HG02981 (cell line): ENCODE measurements around the gene SLC6A18.
"Not testable (repeated sequence)": the region's sequence is repeated elsewhere in the genome, so short reads cannot be mapped to it uniquely, and the experiment has no call there.

Experiments
- ATAC-seq: cut with Tn5 transposase; IDR thresholded peaks from one replicate; pipeline ENCODE4 v1.9.1; 2021; ENCODE audit warnings: mild to moderate bottlenecking, moderate library complexity; ENCODE audit not compliant: unreplicated experiment

Gene SLC6A18

GRCh38 chr5:1284336-1284970 is 59.3 kb downstream of the SLC6A18 start:
- ATAC-seq = not testable (repeated sequence)

GRCh38 chr5:1285141-1285540 is 60.0 kb downstream of the SLC6A18 start:
- ATAC-seq = no peak

- ATAC-seq = no peak
Measured at GRCh38 chr5:1285883-1286291, 60.7 kb downstream of the SLC6A18 start.

- ATAC-seq = no peak
Measured at GRCh38 chr5:1288439-1289335, 63.5 kb downstream of the SLC6A18 start.

- ATAC-seq = not testable (repeated sequence)
Measured at GRCh38 chr5:1289559-1289958, 64.4 kb downstream of the SLC6A18 start.

- ATAC-seq = not testable (repeated sequence)
Measured at GRCh38 chr5:1290956-1291355, 65.8 kb downstream of the SLC6A18 start.

- no peak for ATAC-seq
Measured at GRCh38 chr5:1291611-1292080, 66.5 kb downstream of the SLC6A18 start.

- no peak for ATAC-seq
Measured at GRCh38 chr5:1292139-1292538, 67.0 kb downstream of the SLC6A18 start.

- no peak for ATAC-seq
Measured at GRCh38 chr5:1292846-1293415, 67.8 kb downstream of the SLC6A18 start.

GRCh38 chr5:1293416-1294205 is 68.4 kb downstream of the SLC6A18 start:
- no peak for ATAC-seq

GRCh38 chr5:1294206-1294834 is 69.1 kb downstream of the SLC6A18 start:
- ATAC-seq = no peak

GRCh38 chr5:1294835-1295649 is 69.9 kb downstream of the SLC6A18 start, which contains the start of gene TERT:
TSS of gene TERT (minus strand) at chr5:1295068. CDS start at chr5:1294989, 79 bp downstream.
- ATAC-seq = no peak

GRCh38 chr5:1295650-1296037 is 70.5 kb downstream of the SLC6A18 start:
- no peak for ATAC-seq
